ENCODE measurements around the gene PDZD7. TPM values are rescaled to one million over a fixed set of nuclear protein-coding genes. Genes with fewer than 3 reads are reported as not detected.

Gene PDZD7
- total RNA-seq, 2 experiments from 2014 or later: 1.7 to 3.1 TPM

DNA sequence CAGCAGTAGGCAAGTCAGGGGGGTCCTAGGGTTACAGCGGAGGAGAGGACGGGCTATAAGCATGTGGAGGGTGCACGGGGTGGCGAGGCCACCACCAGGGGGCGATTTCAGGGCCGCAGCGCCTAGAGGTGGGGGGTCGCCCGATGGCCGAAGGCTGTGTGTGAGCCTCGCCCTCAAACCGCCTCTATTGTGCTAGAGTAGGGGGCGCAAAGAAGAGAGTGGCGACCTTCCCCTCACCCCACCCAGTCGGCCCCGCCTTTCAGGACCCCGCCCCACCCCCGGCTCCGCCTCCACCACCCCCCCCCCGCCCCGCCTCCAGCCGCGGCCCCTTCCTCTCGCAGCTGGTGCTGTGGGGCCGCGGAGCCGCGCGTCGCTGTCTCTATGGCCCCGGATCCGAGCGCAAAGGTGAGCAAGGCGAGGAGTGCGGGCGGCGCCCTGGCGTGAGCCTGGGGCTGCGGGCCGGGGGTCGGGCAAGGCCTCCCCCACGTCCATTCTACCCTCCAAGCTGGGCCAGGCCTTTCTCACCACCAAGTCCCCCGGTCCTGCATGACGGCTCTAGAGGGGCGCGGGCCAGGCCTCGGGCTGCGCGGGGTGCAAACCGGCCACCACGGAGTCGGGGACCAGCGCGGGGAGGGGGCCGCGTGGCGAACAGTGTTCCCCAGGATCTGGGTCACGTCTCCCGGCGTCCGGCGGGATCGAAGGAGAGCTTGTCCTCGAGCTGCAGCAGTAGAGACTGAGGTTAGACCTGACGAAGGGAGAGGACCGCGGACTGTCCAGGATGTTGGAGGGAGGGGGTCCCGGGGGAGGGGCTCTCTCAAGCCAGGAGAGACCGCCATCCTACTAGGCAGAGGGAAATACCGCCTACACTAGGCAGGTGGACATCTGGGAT is 61.5 kb downstream of the PDZD7 start, which contains the start of gene SEMA4G:
SEMA4G (plus strand) TSS at position 318 of the 889 bp plus-strand sequence. CDS start 3,409 bp downstream, outside the sequence.
- Histone ChIP-seq H3K9me3 (ENCODE audit: control insufficient read depth in 1 of 2, insufficient read depth in 1 of 2, low read length in 2 of 2) (no peaks in the 10 kb centered on the region), H3K27me3 (ENCODE audit: control insufficient read depth in 1 of 2, insufficient read depth in 2 of 2, low read length in 2 of 2) (no peaks in the 10 kb centered on the region), H3K4me1 (ENCODE audit: insufficient read depth, low read length) (peaks cover 20% of the 10 kb centered on the region), H3K27ac (ENCODE audit: low read depth in 1 of 2, low read length in 2 of 2) (no peak within 1 kb of the TSS), H3K4me3 (ENCODE audit: low read length) (peak within 1 kb of the TSS; percentile 46), H3K36me3 (ENCODE audit: insufficient read depth, low read length) (no peaks in the 10 kb centered on the region)
- TF ChIP-seq, protein P1, sequence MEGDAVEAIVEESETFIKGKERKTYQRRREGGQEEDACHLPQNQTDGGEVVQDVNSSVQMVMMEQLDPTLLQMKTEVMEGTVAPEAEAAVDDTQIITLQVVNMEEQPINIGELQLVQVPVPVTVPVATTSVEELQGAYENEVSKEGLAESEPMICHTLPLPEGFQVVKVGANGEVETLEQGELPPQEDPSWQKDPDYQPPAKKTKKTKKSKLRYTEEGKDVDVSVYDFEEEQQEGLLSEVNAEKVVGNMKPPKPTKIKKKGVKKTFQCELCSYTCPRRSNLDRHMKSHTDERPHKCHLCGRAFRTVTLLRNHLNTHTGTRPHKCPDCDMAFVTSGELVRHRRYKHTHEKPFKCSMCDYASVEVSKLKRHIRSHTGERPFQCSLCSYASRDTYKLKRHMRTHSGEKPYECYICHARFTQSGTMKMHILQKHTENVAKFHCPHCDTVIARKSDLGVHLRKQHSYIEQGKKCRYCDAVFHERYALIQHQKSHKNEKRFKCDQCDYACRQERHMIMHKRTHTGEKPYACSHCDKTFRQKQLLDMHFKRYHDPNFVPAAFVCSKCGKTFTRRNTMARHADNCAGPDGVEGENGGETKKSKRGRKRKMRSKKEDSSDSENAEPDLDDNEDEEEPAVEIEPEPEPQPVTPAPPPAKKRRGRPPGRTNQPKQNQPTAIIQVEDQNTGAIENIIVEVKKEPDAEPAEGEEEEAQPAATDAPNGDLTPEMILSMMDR (IDR thresholded peaks at IDR 0.05): peak; percentile 67
- peaks cover 21% of the 10 kb centered on the region for H3K4me1 Mint-ChIP-seq (ENCODE audit: low read depth)
- peaks cover 8% of the 10 kb centered on the region for H3K36me3 Mint-ChIP-seq (ENCODE audit: low read depth)
- ATAC-seq (ENCODE audit: poor library complexity) (peak; percentile 77), DNase-seq (peak; percentile 14 to 73 (median 36))
- H3K27ac Mint-ChIP-seq: no peak within 1 kb of the TSS
- POLR2A ChIA-PET: interaction anchor here (0.6 to 1.1 kb wide), 2 partner anchors 14 to 16 kb away, joined by 3 read pairs; no protein-coding TSS in a partner anchor
- intact Hi-C loops (cut with DNase I, micrococcal nuclease): loop anchor here (1.0 to 2.0 kb wide), 3 partner anchors 21 to 45 kb away; no protein-coding TSS in a partner anchor
- CTCF ChIA-PET: interaction anchor here (0.7 to 1.4 kb wide), 3 partner anchors 50 to 81 kb away, joined by 3 read pairs; no protein-coding TSS in a partner anchor
- no peaks in the 10 kb centered on the region for H3K9me3 Mint-ChIP-seq
- H3K4me3 Mint-ChIP-seq: peak within 1 kb of the TSS; percentile 76
- H3K27me3 Mint-ChIP-seq: no peaks in the 10 kb centered on the region

- H3K27me3 Mint-ChIP-seq: no peaks in the 10 kb centered on the region
- DNase-seq: no peak
- TF ChIP-seq, protein P1 (IDR thresholded peaks at IDR 0.05): no peak
- H3K36me3 ChIP-seq (ENCODE audit: insufficient read depth, low read length): no peaks in the 10 kb centered on the region
- peak overlapping the region; percentile 76 for H3K4me3 Mint-ChIP-seq
- no peak overlapping the region for H3K27ac Mint-ChIP-seq
- no peak for ATAC-seq (ENCODE audit: poor library complexity)
- H3K4me1 Mint-ChIP-seq (ENCODE audit: low read depth): peaks cover 21% of the 10 kb centered on the region
- H3K9me3 ChIP-seq (ENCODE audit: control insufficient read depth in 1 of 2, insufficient read depth in 1 of 2, low read length in 2 of 2): no peaks in the 10 kb centered on the region
- no peak overlapping the region for H3K27ac ChIP-seq (ENCODE audit: low read depth in 1 of 2, low read length in 2 of 2)
- peak overlapping the region; percentile 46 for H3K4me3 ChIP-seq (ENCODE audit: low read length)
- no peaks in the 10 kb centered on the region for H3K9me3 Mint-ChIP-seq
- H3K4me1 ChIP-seq (ENCODE audit: insufficient read depth, low read length): peaks cover 20% of the 10 kb centered on the region
- intact Hi-C loops (cut with DNase I, micrococcal nuclease): loop anchor here (1.0 to 2.0 kb wide), 2 partner anchors 44 to 45 kb away; no protein-coding TSS in a partner anchor
- H3K36me3 Mint-ChIP-seq (ENCODE audit: low read depth): peaks cover 8% of the 10 kb centered on the region
- CTCF ChIA-PET: interaction anchor here (0.9 to 1.4 kb wide), 2 partner anchors 50 to 81 kb away, joined by 3 read pairs; no protein-coding TSS in a partner anchor
- H3K27me3 ChIP-seq (ENCODE audit: control insufficient read depth in 1 of 2, insufficient read depth in 2 of 2, low read length in 2 of 2): no peaks in the 10 kb centered on the region
- POLR2A ChIA-PET: interaction anchor here (0.6 kb wide), 1 partner anchor 14 kb away, joined by 3 read pairs; no protein-coding TSS in a partner anchor
Observed at GRCh38 chr10:100968863-100969186, 62.1 kb downstream of the PDZD7 start.

DNA sequence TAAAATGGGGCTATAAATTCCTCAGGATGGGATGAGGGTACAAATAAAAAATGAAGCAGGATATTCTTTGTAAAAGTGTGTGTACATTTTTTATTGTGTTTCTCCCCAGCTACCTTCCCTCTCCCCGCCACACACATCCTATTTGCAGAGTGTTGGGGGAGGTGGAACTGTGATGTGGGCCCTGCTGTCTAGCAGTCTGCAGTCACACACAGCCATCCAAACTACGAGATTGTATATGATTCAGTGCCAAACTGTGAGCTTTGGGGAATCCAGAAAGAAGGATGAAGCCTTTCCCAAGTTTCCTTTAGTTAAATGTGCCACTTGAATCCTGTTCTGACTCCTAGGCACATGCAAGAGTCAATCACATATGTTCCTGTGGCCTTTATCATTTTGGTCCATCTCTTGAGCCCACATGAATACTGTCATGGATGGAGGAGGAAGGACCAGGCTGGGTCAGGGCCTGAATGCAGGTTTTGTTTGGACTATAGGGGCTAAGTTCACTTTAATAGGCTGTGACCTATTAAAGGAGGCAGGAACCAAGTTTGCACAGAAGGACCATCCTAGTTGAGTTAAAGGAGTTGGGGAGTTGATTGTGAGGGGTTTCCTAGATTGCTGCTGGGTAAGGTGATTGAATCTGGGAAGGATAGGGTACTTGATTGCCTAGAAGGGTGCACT is 62.7 kb downstream of the PDZD7 start:
- peaks cover 21% of the 10 kb centered on the region for H3K4me1 Mint-ChIP-seq (ENCODE audit: low read depth)
- no peaks in the 10 kb centered on the region for H3K9me3 Mint-ChIP-seq
- Histone ChIP-seq H3K27ac (ENCODE audit: low read depth in 1 of 2, low read length in 2 of 2) (no peak overlapping the region), H3K36me3 (ENCODE audit: insufficient read depth, low read length) (no peaks in the 10 kb centered on the region), H3K4me1 (ENCODE audit: insufficient read depth, low read length) (peaks cover 20% of the 10 kb centered on the region), H3K9me3 (ENCODE audit: control insufficient read depth in 1 of 2, insufficient read depth in 1 of 2, low read length in 2 of 2) (no peaks in the 10 kb centered on the region), H3K4me3 (ENCODE audit: low read length) (no peak overlapping the region), H3K27me3 (ENCODE audit: control insufficient read depth in 1 of 2, insufficient read depth in 2 of 2, low read length in 2 of 2) (no peaks in the 10 kb centered on the region)
- ChIA-PET CTCF (interaction anchor here (0.9 to 1.4 kb wide), 2 partner anchors 51 to 82 kb away, joined by 3 read pairs; no protein-coding TSS in a partner anchor), POLR2A (interaction anchor here (3.0 kb wide), 1 partner anchor 30 kb away, joined by 10 read pairs; the partner anchor contains the start of gene LZTS2)
- H3K36me3 Mint-ChIP-seq (ENCODE audit: low read depth): peaks cover 9% of the 10 kb centered on the region
- H3K27ac Mint-ChIP-seq: no peak overlapping the region
- TF ChIP-seq, protein P1 (IDR thresholded peaks at IDR 0.05): no peak
- no peak for ATAC-seq (ENCODE audit: poor library complexity)
- intact Hi-C loops (cut with DNase I, micrococcal nuclease): loop anchor here in 1 of 2 experiments (2.0 kb wide), 1 partner anchor 45 kb away; no protein-coding TSS in a partner anchor
- peak overlapping the region; percentile 76 for H3K4me3 Mint-ChIP-seq
- H3K27me3 Mint-ChIP-seq: no peaks in the 10 kb centered on the region
- DNase-seq: no peak

Measured in CD4-positive, alpha-beta T cell (primary cell).